Measurements from ENCODE around the gene ZCCHC24.

Gene ZCCHC24

DNA sequence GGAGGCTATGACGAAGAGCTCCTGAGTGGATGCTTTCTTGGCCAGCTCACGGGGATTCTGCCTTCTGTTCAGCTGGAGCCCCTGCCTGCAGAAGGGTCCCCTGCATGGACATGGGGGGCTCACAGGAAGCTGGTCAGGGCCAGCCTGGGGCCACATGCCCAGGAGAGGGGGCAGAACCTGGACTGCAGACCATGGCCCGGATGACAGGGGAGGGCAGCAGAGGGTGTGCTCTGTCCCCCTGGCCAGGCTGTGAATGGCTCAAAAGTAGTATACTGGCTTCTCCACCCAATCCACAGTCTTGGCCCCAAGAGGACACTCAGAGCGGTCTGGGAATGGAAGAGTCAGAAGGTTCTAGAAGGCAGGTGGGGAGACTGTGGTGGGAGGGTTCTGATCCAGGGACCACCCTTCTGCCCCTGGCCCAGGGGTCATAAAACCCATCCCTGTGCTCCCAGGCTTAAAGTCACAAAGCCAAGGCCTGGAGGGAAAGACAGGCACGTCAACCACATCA, 57.9 kb downstream of the ZCCHC24 start:
- Histone ChIP-seq H3K9me2 (replicated peaks; ENCODE audit: control insufficient read depth, low read length) (no peaks in the 10 kb centered on the region), H3K9me3 (ENCODE audit: control insufficient read depth, insufficient read depth, low read length) (no peaks in the 10 kb centered on the region), H4K20me1 (ENCODE audit: control insufficient read depth, insufficient read depth, low read depth, low read length) (no peaks in the 10 kb centered on the region), H3K27ac (ENCODE audit: low read depth, low read length) (no peak overlapping the region), H3K4me2 (ENCODE audit: low read length) (no peak overlapping the region), H3K79me2 (ENCODE audit: control insufficient read depth, low read length) (no peaks in the 10 kb centered on the region), H3K4me1 (ENCODE audit: control insufficient read depth, low read length) (peaks cover 6% of the 10 kb centered on the region), H3K27me3 (ENCODE audit: control insufficient read depth, low read length) (no peaks in the 10 kb centered on the region), H3K4me3 (ENCODE audit: low read length) (no peak overlapping the region), H3F3A (ENCODE audit: control insufficient read depth, insufficient read depth) (no peaks in the 10 kb centered on the region), H3K36me3 (ENCODE audit: control insufficient read depth, low read length) (no peaks in the 10 kb centered on the region)
- TF ChIP-seq EZH2phosphoT487 (IDR thresholded peaks at IDR 0.05; ENCODE audit: borderline replicate concordance, low read length), result no peak
- TF ChIP-seq CTCF (IDR thresholded peaks at IDR 0.05; ENCODE audit: low read depth, low read length, poor library complexity, severe bottlenecking), result no peak

- no peaks in the 10 kb centered on the region for H3F3A ChIP-seq (ENCODE audit: control insufficient read depth, insufficient read depth)
- H3K27me3 ChIP-seq (ENCODE audit: control insufficient read depth, low read length), result no peaks in the 10 kb centered on the region
- H3K4me2 ChIP-seq (ENCODE audit: low read length), result no peak overlapping the region
- H4K20me1 ChIP-seq (ENCODE audit: control insufficient read depth, insufficient read depth, low read depth, low read length), result no peaks in the 10 kb centered on the region
- H3K9me3 ChIP-seq (ENCODE audit: control insufficient read depth, insufficient read depth, low read length), result no peaks in the 10 kb centered on the region
- no peak overlapping the region for H3K4me3 ChIP-seq (ENCODE audit: low read length)
- no peaks in the 10 kb centered on the region for H3K9me2 ChIP-seq (replicated peaks; ENCODE audit: control insufficient read depth, low read length)
- no peaks in the 10 kb centered on the region for H3K79me2 ChIP-seq (ENCODE audit: control insufficient read depth, low read length)
- no peak for TF ChIP-seq EZH2phosphoT487 (IDR thresholded peaks at IDR 0.05; ENCODE audit: borderline replicate concordance, low read length)
- no peak for TF ChIP-seq CTCF (IDR thresholded peaks at IDR 0.05; ENCODE audit: low read depth, low read length, poor library complexity, severe bottlenecking)
- peaks cover 6% of the 10 kb centered on the region for H3K4me1 ChIP-seq (ENCODE audit: control insufficient read depth, low read length)
- H3K27ac ChIP-seq (ENCODE audit: low read depth, low read length), result no peak overlapping the region
- no peaks in the 10 kb centered on the region for H3K36me3 ChIP-seq (ENCODE audit: control insufficient read depth, low read length)
Observed at GRCh38 chr10:79386637-79387465, 58.6 kb downstream of the ZCCHC24 start.

DNA sequence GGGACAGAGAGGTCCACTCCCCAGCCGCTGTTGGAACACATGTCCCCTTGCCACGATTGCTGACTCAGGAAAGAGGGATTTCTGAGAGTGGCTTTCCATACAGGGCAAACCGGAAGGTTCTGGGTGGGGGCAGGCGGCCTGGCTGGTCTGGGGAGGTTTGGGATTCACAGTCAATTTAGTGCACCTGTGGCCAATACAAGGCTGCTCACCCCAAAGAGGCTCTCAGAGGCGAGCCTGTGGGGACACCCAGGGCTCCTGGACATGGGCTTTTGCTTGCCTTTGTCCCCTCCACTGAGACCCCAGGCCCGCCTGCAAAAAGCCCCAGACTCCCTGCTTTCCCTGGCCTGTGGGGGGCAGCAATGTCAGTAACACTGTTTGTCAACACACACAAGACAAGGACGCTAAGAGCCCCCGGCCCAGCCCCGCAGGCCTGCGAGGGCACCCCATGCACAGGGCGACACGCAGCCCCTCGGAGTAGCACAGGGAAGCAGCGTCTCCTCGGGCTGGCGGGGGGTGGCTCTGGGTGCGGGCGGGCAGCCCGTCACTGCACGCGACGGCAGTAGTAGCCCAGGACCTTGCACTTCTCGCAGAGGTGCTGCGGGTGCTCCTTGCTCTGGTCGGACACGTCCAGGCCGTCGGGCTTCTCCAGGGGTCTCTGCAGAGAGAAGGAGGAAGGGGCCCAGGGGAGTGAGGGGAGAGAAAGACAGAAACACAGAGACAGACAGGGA, 59.5 kb downstream of the ZCCHC24 start:
- TF ChIP-seq CTCF (IDR thresholded peaks at IDR 0.05; ENCODE audit: low read depth, low read length, poor library complexity, severe bottlenecking), result peak; percentile 30
- no peak for TF ChIP-seq EZH2phosphoT487 (IDR thresholded peaks at IDR 0.05; ENCODE audit: borderline replicate concordance, low read length)
- no peaks in the 10 kb centered on the region for H3K9me3 ChIP-seq (ENCODE audit: control insufficient read depth, insufficient read depth, low read length)
- H3K4me1 ChIP-seq (ENCODE audit: control insufficient read depth, low read length), result peaks cover 6% of the 10 kb centered on the region
- H3K36me3 ChIP-seq (ENCODE audit: control insufficient read depth, low read length), result no peaks in the 10 kb centered on the region
- no peaks in the 10 kb centered on the region for H4K20me1 ChIP-seq (ENCODE audit: control insufficient read depth, insufficient read depth, low read depth, low read length)
- H3K4me3 ChIP-seq (ENCODE audit: low read length), result no peak overlapping the region
- no peaks in the 10 kb centered on the region for H3K27me3 ChIP-seq (ENCODE audit: control insufficient read depth, low read length)
- no peaks in the 10 kb centered on the region for H3K9me2 ChIP-seq (replicated peaks; ENCODE audit: control insufficient read depth, low read length)
- H3K4me2 ChIP-seq (ENCODE audit: low read length), result no peak overlapping the region
- H3K79me2 ChIP-seq (ENCODE audit: control insufficient read depth, low read length), result no peaks in the 10 kb centered on the region
- H3K27ac ChIP-seq (ENCODE audit: low read depth, low read length), result no peak overlapping the region
- no peaks in the 10 kb centered on the region for H3F3A ChIP-seq (ENCODE audit: control insufficient read depth, insufficient read depth)

Measured in DOHH2 (cell line).